ENCODE results near the gene DCANP1.
A peak's percentile ranks its signal among the peaks of the same experiment; 100 is the strongest.

The DCANP1 gene

GRCh38 chr5:135467871-135468485 is 20.8 kb upstream of the DCANP1 start:
- no peak overlapping the region for H3K27ac Mint-ChIP-seq
- H3K4me3 Mint-ChIP-seq: no peak overlapping the region
- no peak for DNase-seq (ENCODE audit: low spot score in 2 of 2)

GRCh38 chr5:135467051-135467625 is 20.0 kb upstream of the DCANP1 start:
- H3K9me3 Mint-ChIP-seq: no peaks in the 10 kb centered on the region
- ATAC-seq (no peak), DNase-seq (ENCODE audit: low spot score in 2 of 2) (no peak)
- H3K27ac Mint-ChIP-seq: no peak overlapping the region
- H3K4me3 Mint-ChIP-seq: no peak overlapping the region
- H3K4me1 Mint-ChIP-seq: peaks cover 8% of the 10 kb centered on the region
- H3K36me3 Mint-ChIP-seq: no peaks in the 10 kb centered on the region

More at GRCh38 chr5:135467871-135468485, 20.8 kb upstream of the DCANP1 start:
- no peaks in the 10 kb centered on the region for H3K9me3 Mint-ChIP-seq
- no peaks in the 10 kb centered on the region for H3K36me3 Mint-ChIP-seq
- H3K4me1 Mint-ChIP-seq: peaks cover 8% of the 10 kb centered on the region
- no peak for ATAC-seq

- H3K4me1 Mint-ChIP-seq: peaks cover 8% of the 10 kb centered on the region
- no peaks in the 10 kb centered on the region for H3K36me3 Mint-ChIP-seq
- H3K4me3 Mint-ChIP-seq: peak overlapping the region; percentile 55
- peak; percentile 66 to 81 for DNase-seq (ENCODE audit: low spot score in 2 of 2)
- no peaks in the 10 kb centered on the region for H3K9me3 Mint-ChIP-seq
- H3K27ac Mint-ChIP-seq: no peak overlapping the region
- peak; percentile 79 for ATAC-seq
These were observed 19.3 kb upstream of the DCANP1 start for GRCh38 chr5:135466178-135467050.

- ATAC-seq: no peak
- no peaks in the 10 kb centered on the region for H3K36me3 Mint-ChIP-seq
- DNase-seq (ENCODE audit: low spot score in 2 of 2): no peak
- H3K4me3 Mint-ChIP-seq: no peak overlapping the region
- H3K4me1 Mint-ChIP-seq: peaks cover 8% of the 10 kb centered on the region
- H3K27ac Mint-ChIP-seq: no peak overlapping the region
- no peaks in the 10 kb centered on the region for H3K9me3 Mint-ChIP-seq
These were observed 18.4 kb upstream of the DCANP1 start for GRCh38 chr5:135465391-135466122.

- no peak overlapping the region for H3K4me3 Mint-ChIP-seq
- H3K36me3 Mint-ChIP-seq: no peaks in the 10 kb centered on the region
- peaks cover 8% of the 10 kb centered on the region for H3K4me1 Mint-ChIP-seq
- no peaks in the 10 kb centered on the region for H3K9me3 Mint-ChIP-seq
- ATAC-seq: peak; percentile 64
- H3K27ac Mint-ChIP-seq: no peak overlapping the region
- DNase-seq (ENCODE audit: low spot score in 2 of 2): peak; percentile 16 to 68
These were observed 15.2 kb upstream of the DCANP1 start for GRCh38 chr5:135462304-135462703.

GRCh38 chr5:135461481-135462151 is 14.5 kb upstream of the DCANP1 start:
- no peak overlapping the region for H3K4me3 Mint-ChIP-seq
- no peak overlapping the region for H3K27ac Mint-ChIP-seq
- no peaks in the 10 kb centered on the region for H3K9me3 Mint-ChIP-seq
- ATAC-seq: no peak
- no peaks in the 10 kb centered on the region for H3K36me3 Mint-ChIP-seq
- no peak for DNase-seq (ENCODE audit: low spot score in 2 of 2)
- peaks cover 7% of the 10 kb centered on the region for H3K4me1 Mint-ChIP-seq

GRCh38 chr5:135460246-135461033 is 13.3 kb upstream of the DCANP1 start:
- no peak overlapping the region for H3K4me3 Mint-ChIP-seq
- peaks cover 5% of the 10 kb centered on the region for H3K4me1 Mint-ChIP-seq
- H3K9me3 Mint-ChIP-seq: no peaks in the 10 kb centered on the region
- DNase-seq (ENCODE audit: low spot score in 2 of 2) (no peak), ATAC-seq (no peak)
- no peak overlapping the region for H3K27ac Mint-ChIP-seq
- no peaks in the 10 kb centered on the region for H3K36me3 Mint-ChIP-seq

GRCh38 chr5:135458921-135459331 is 11.8 kb upstream of the DCANP1 start:
- Mint-ChIP-seq H3K9me3 (no peaks in the 10 kb centered on the region), H3K4me3 (no peak overlapping the region), H3K36me3 (no peaks in the 10 kb centered on the region), H3K4me1 (peaks cover 5% of the 10 kb centered on the region), H3K27ac (no peak overlapping the region)
- DNase-seq (ENCODE audit: low spot score in 2 of 2): no peak
- no peak for ATAC-seq

- Mint-ChIP-seq H3K4me3 (no peak overlapping the region), H3K9me3 (no peaks in the 10 kb centered on the region), H3K27ac (no peak overlapping the region), H3K4me1 (peaks cover 5% of the 10 kb centered on the region), H3K36me3 (no peaks in the 10 kb centered on the region)
- DNase-seq (ENCODE audit: low spot score in 2 of 2) (no peak), ATAC-seq (no peak)
These were observed 11.2 kb upstream of the DCANP1 start for GRCh38 chr5:135458356-135458755.

GRCh38 chr5:135457424-135458071 is 10.4 kb upstream of the DCANP1 start:
- Mint-ChIP-seq H3K4me1 (peaks cover 5% of the 10 kb centered on the region), H3K4me3 (no peak overlapping the region), H3K27ac (no peak overlapping the region), H3K36me3 (no peaks in the 10 kb centered on the region), H3K9me3 (no peaks in the 10 kb centered on the region)
- DNase-seq (ENCODE audit: low spot score in 2 of 2) (peak; percentile 43 to 77), ATAC-seq (peak; percentile 65)

- no peak overlapping the region for H3K4me3 Mint-ChIP-seq
- ATAC-seq: peak; percentile 70
- no peaks in the 10 kb centered on the region for H3K9me3 Mint-ChIP-seq
- H3K27ac Mint-ChIP-seq: no peak overlapping the region
- DNase-seq (ENCODE audit: low spot score in 2 of 2): no peak
- no peaks in the 10 kb centered on the region for H3K36me3 Mint-ChIP-seq
- H3K4me1 Mint-ChIP-seq: peaks cover 5% of the 10 kb centered on the region
These were observed 9.3 kb upstream of the DCANP1 start for GRCh38 chr5:135456238-135457099.

GRCh38 chr5:135455876-135456237 is 8.7 kb upstream of the DCANP1 start:
- Mint-ChIP-seq H3K9me3 (no peaks in the 10 kb centered on the region), H3K4me1 (peaks cover 5% of the 10 kb centered on the region), H3K36me3 (no peaks in the 10 kb centered on the region), H3K4me3 (no peak overlapping the region), H3K27ac (no peak overlapping the region)
- ATAC-seq (peak; percentile 2), DNase-seq (ENCODE audit: low spot score in 2 of 2) (no peak)

- no peak for DNase-seq (ENCODE audit: low spot score in 2 of 2)
- H3K36me3 Mint-ChIP-seq: no peaks in the 10 kb centered on the region
- ATAC-seq: no peak
- no peaks in the 10 kb centered on the region for H3K9me3 Mint-ChIP-seq
- H3K4me3 Mint-ChIP-seq: no peak overlapping the region
- peaks cover 5% of the 10 kb centered on the region for H3K4me1 Mint-ChIP-seq
- H3K27ac Mint-ChIP-seq: no peak overlapping the region
These were observed 7.8 kb upstream of the DCANP1 start for GRCh38 chr5:135454946-135455345.

Measured in stimulated activated effector memory CD8-positive, alpha-beta T cell treated with anti-CD3 and anti-CD28 coated beads, Interleukin-12 subunit alpha, Interleukin-12 subunit beta, amount 100 ng/mL, for 72 hours (primary cell).